Esophagus muscularis mucosa (tissue), 3 donors: Measurements from ENCODE around the gene CYSRT1.

Experiments
- CTCF ChIP-seq, 3 experiments: fragments of 200-600 bp in 2 of 3; fragments of 450-650 bp in 1 of 3; sonication (generic) in 2 of 3; IDR thresholded peaks; one replicate each; pipeline ENCODE4 v1.5.1; 2017 to 2019; ENCODE audit warnings: antibody characterized with exemption in 3 of 3, mild to moderate bottlenecking in 2 of 3, moderate library complexity in 1 of 3
- POLR2AphosphoS5 ChIP-seq, 2 donors: sonication (generic); formaldehyde crosslinking; IDR thresholded peaks; one replicate each; pipeline ENCODE4 v1.6.1; 2017; ENCODE audit warnings: antibody characterized with exemption in 2 of 2

- peak; percentile 76 to 91 for TF ChIP-seq POLR2AphosphoS5 (IDR thresholded peaks at IDR 0.05)
- peak in 1 of 3 experiments; percentile 24 for TF ChIP-seq CTCF (IDR thresholded peaks at IDR 0.05)
Measured at GRCh38 chr9:137223078-137223970, 1.6 kb upstream of the CYSRT1 start.
